ELR (cell line): ENCODE results near the gene DNAH12.

ENCODE experiments used
- DNase-seq: peaks from one replicate; pipeline ENCODE4 v3.0.0-alpha.2; 2015; ENCODE audit warnings: low read depth

Gene DNAH12

GRCh38 chr3:57314204-57314603, 229.9 kb downstream of the DNAH12 start:
- DNase-seq, result no peak

GRCh38 chr3:57309769-57310360, 234.3 kb downstream of the DNAH12 start:
- DNase-seq, result no peak

DNA sequence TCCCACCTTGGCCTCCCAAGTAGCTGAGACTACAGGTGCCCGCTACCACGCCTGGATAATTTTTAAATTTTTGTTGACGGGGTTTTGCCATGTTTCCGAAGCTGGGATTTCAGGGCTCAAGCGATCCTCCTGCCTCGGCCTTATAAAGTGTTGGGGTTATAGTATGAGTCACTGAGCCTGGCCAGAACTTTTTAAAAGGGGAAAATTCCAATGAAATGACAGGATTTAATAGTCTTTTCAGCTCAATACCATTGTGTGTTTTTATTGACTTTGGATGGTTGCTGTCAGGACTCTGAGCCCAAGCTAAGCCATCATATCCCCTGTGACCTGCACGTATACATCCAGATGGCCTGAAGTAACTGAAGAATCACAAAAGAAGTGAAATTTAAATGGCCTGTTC, 240.6 kb downstream of the DNAH12 start:
- peak; percentile 70 for DNase-seq

DNA sequence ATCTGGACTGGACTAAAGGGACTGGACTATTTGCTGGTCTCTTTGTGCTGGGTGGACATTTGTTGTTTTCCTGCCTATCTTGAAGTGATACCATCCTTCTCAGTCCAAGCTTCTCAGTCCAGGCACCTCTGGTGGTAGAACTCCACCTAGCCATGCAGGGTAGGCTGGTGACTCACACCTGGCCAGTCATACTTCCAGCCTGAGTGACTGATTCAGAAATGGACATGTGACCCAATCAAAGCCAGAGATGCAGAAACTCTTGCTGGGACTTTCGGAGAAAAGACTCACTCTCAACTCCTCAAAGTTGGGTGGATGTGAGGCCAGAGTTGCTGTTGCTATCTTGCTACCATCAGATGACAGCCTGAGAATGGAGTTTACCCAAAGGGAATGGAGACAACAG, 246.1 kb downstream of the DNAH12 start:
- DNase-seq, result peak; percentile 73

DNA sequence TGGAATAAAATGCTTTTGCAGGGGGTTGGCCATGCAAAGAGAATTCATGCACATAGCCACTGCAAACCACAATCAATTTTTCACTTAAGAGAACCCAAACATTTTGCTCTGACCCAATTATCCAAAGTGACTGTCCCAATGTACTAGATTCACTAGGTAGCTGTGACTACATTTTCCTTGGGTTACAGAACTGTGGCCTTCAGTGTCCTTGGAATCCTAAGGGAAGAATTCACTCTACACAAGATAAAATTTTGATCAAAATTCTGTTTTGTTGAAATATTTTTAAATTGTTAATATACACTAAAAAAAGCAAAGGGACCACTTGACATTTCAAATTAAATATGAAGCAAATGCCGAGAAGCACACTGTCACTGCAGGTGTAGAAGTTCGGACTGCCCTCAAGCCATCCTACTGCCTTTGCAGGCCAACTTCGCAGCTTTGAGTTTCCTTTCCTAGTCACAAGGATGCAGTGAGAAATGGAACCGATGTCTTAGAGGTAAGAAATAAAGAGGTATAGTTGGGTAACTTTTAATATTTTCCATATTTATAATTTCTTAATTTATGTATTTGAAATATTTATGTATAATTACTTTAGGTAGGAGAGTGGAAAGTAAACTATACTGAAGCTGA, 251.1 kb downstream of the DNAH12 start:
- DNase-seq, result no peak

- no peak for DNase-seq
Observed at GRCh38 chr3:57292159-57292896, 251.8 kb downstream of the DNAH12 start, which contains the start of gene ASB14. Gene ASB14 (minus strand): TSS chr3:57292685. CDS start chr3:57292033, 652 bp downstream.

GRCh38 chr3:57288403-57288802, 255.7 kb downstream of the DNAH12 start:
- no peak for DNase-seq

GRCh38 chr3:57287205-57287604, 256.9 kb downstream of the DNAH12 start:
- no peak for DNase-seq

DNA sequence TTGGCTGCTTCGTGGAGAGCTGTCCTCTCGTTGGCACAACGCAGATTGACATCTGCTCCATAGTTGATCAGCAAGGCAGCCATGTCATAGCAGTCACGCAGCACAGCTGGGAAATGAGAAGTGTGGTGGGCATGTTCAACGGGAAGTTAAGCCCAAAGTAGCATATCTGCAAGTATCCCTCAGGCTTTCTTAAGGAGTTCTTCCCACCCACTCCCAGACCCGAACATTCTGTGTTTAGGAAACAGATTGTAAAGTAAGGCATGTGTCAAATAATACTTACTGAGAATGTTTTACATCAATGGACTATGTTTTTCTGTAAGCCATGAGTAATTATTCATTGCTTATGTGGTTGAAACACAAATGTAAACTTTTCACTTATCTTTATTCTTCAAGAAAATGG, 260.8 kb downstream of the DNAH12 start:
- DNase-seq, result no peak

DNA sequence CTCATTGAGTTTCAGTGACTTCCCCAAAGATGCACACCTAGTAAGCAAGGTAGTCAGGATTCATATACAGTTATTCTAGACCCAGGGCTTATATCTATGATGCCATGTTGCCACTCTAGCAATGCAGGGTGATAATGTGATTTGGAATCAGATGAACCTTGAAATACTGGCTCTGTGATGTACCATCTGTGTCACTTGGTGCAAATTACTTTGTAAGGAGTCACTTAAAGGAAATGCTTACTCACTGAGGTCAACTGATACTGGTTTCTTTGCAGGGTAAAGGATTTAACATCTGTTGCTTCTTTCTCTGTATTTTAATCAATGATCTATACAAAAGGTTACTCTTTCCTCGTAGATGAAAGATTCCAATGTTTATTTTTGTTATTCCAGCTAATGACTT, 262.4 kb downstream of the DNAH12 start:
- DNase-seq, result peak; percentile 70

- DNase-seq, result no peak
Observed at GRCh38 chr3:57279685-57280084, 264.5 kb downstream of the DNAH12 start.

DNA sequence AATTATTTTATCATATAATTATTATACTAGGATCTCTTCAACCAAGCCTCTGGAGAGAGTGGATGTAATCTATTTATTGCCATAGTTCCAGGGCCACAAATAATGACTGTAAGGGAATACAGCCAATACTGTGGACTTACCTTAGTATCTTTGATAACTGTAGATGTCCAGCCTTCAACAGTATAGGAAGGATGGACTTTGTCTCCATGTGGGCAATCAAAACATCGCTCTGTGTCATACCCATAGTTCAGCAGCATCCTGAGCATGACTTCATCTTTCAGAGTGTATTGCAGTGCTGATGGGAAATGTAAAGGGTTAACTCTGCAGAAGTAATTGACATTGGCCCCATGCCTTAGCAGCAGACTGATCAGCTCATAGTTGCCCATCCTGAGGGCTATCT, 265.9 kb downstream of the DNAH12 start:
- no peak for DNase-seq

DNA sequence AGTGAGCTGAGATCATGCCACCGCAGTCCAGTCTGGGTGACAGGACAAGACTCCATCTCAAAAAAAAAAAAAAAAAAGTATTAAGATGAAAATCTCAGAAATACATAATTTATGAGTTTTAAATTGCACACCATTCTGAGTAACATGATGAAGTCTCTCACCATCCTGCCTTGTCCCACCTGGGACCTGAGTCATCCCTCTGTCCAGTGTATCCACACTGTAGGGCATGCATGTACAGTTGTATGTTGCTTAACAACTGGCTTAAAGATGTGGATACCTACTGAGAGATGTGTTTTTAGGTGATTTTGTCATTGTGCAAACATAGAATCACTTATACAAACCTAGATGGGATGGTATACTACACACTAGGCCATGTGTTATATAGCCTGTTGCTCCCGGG, 268.8 kb downstream of the DNAH12 start:
- no peak for DNase-seq

GRCh38 chr3:57274845-57275244, 269.3 kb downstream of the DNAH12 start:
- no peak for DNase-seq

DNA sequence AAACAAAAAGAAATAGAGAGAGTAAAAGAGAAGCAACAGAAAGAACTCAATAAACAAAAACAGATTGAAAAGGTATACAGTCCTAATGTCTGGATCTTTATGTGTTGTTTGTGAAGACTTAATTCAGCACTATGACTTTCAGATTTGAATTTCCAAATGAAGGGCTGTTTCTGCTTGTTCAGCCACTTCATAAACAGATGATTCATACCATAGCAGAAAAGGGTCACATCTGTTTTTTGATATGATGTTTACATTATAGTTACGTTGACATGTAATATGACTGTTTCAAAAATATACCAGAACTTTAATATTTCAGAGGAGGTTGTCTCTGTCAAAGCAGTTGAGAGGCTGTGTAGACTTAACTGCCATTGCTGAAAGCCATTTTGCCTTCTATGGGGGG, 275.7 kb downstream of the DNAH12 start:
- DNase-seq, result no peak

DNA sequence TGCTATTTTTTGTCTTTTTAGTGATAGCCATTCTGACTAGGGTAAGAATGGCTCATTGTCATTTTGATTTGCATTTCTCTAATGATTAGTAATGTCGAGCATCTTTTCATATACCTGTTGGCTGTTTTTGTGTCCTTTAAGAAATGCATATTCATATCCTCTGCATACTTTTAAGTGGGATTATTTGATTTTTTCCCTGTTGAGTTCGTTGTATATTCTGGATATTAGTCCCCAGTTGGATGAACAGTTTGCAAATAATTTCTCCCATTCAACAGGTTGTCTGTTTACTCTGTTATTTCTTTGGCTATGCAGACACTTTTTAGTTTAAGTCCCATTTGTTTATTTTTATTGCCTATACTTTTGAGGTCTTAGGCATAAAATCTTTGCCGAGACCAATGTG, 282.2 kb downstream of the DNAH12 start:
- DNase-seq, result no peak

- no peak for DNase-seq
Observed at GRCh38 chr3:57261119-57261518, 283.0 kb downstream of the DNAH12 start.

- no peak for DNase-seq
Observed at GRCh38 chr3:57257678-57258077, 286.5 kb downstream of the DNAH12 start.

GRCh38 chr3:57256844-57257243, 287.3 kb downstream of the DNAH12 start:
- no peak for DNase-seq

GRCh38 chr3:57252404-57252803, 291.7 kb downstream of the DNAH12 start:
- DNase-seq, result no peak

DNA sequence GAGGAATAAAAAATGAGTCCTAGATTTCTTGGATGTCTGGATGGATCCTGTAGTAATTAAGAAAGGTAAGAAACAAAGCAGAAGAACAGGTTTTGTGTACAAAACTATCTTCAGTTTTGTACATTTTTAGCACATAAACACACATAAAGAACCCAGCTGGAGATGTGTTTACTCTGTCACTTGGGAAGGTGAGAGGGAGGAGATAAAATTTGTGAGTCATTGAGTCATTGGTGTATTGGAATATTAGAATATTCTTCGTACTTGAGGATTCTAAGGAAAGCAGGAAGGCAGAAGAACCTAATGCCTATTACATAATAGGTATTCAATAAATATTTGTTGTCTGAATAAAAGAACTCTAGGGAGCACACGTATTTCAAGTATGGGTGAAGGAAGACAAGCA, 299.2 kb downstream of the DNAH12 start:
- no peak for DNase-seq
